PC-9 (cell line): Measurements from ENCODE around the gene SREK1. TPM values are rescaled to one million over a fixed set of nuclear protein-coding genes. Genes with fewer than 3 reads are reported as not detected.

Source experiments
- BruUV-seq: library from RNA; stranded (reverse); fragments of 400-500 nt; replicated peaks from 2 replicates; lab custom pipeline; 2021; lab: Mats Ljungman, UMichigan
- CTCF ChIA-PET: fragments of 300-600 bp; sonication (Branson Sonifier 250); formaldehyde crosslinking; loops from one replicate; lab custom pipeline; 2022; ENCODE audit warnings: antibody characterized with exemption; lab: Charles Lee
- POLR2A ChIA-PET: fragments of 300-600 bp; sonication (Branson Sonifier 250); formaldehyde crosslinking; loops from one replicate; lab custom pipeline; 2022; ENCODE audit warnings: antibody characterized with exemption; ENCODE audit not compliant: unreplicated experiment; lab: Charles Lee
- DNase-seq, 2 experiments: peaks; one replicate each; pipeline versions ENCODE4 v3.0.0 to v3.0.0-alpha.2; 2015 to 2022; ENCODE audit warnings: mixed read lengths in 1 of 2
- H2AFZ ChIP-seq: fragments of 200-600 bp; sonication (generic); 2 replicates; pipeline ENCODE4 v1.8.1; 2017; ENCODE audit warnings: antibody characterized with exemption
- H3F3A ChIP-seq: fragments of 200-600 bp; sonication (generic); 2 replicates; pipeline ENCODE4 v1.8.1; 2017; ENCODE audit warnings: antibody characterized with exemption, mild to moderate bottlenecking, low read depth; ENCODE audit not compliant: insufficient read depth
- H3K27ac ChIP-seq: fragments of 200-600 bp; sonication (generic); 2 replicates; pipeline ENCODE4 v1.6.1; 2016; ENCODE audit warnings: mixed run types
- H3K27me3 ChIP-seq: fragments of 200-600 bp; sonication (generic); 2 replicates; pipeline ENCODE4 v1.6.1; 2016; ENCODE audit warnings: low read depth, mixed run types; ENCODE audit not compliant: insufficient read depth
- H3K36me3 ChIP-seq: fragments of 200-600 bp; sonication (generic); 2 replicates; pipeline ENCODE4 v1.6.1; 2016; ENCODE audit warnings: low read depth, mixed run types
- H3K4me1 ChIP-seq: fragments of 200-600 bp; sonication (generic); replicated peaks from 2 replicates; pipeline ENCODE4 v1.6.1; 2016; ENCODE audit warnings: mixed run types; ENCODE audit not compliant: insufficient read depth
- H3K4me2 ChIP-seq: fragments of 200-600 bp; sonication (generic); 2 replicates; pipeline ENCODE4 v1.6.1; 2017; ENCODE audit warnings: mixed run types
- H3K4me3 ChIP-seq: fragments of 200-600 bp; sonication (generic); 2 replicates; pipeline ENCODE4 v1.6.1; 2016; ENCODE audit warnings: mixed run types
- H3K79me2 ChIP-seq: fragments of 200-600 bp; sonication (generic); 2 replicates; pipeline ENCODE4 v1.6.1; 2017; ENCODE audit warnings: low read depth, mixed run types
- H3K9me2 ChIP-seq: fragments of 200-600 bp; sonication (generic); 2 replicates; pipeline ENCODE4 v1.8.1; 2017; ENCODE audit warnings: mild to moderate bottlenecking; ENCODE audit not compliant: insufficient read depth
- H3K9me3 ChIP-seq: fragments of 200-600 bp; sonication (generic); 2 replicates; pipeline ENCODE4 v1.8.1; 2016; ENCODE audit warnings: low read depth; ENCODE audit not compliant: insufficient read depth
- H4K20me1 ChIP-seq: fragments of 200-600 bp; sonication (generic); 2 replicates; pipeline ENCODE4 v1.8.1; 2017; ENCODE audit not compliant: insufficient read depth
- CTCF ChIP-seq: fragments of 200-600 bp; sonication (generic); conservative IDR thresholded peaks from 2 replicates; pipeline ENCODE4 v1.6.1; 2017; ENCODE audit warnings: mixed run types, antibody characterized with exemption, mild to moderate bottlenecking, moderate library complexity
- EZH2 ChIP-seq: fragments of 200-600 bp; sonication (generic); IDR thresholded peaks from 2 replicates; pipeline ENCODE4 v1.8.0; 2017; ENCODE audit warnings: antibody characterized with exemption, low read depth
- intact Hi-C: fragments of 100-400 bp; cut with micrococcal nuclease; formaldehyde crosslinking; loops from one replicate; pipeline ENCODE4 v1.10.0; 2022; ENCODE audit not compliant: unreplicated experiment
- total RNA-seq: library from RNA; stranded (reverse); gene quantifications from 2 replicates; pipeline ENCODE4 v1.2.3, GENCODE V29; 2021

Gene SREK1
- total RNA-seq, 1 experiment from 2014 or later: 73.8 TPM

- Histone ChIP-seq H3K9me2 (0 out of 2 replicates have a peak, but pooled peaks cover 3% of the 10 kb centered on the region), H3K9me3 (no peaks in the 10 kb centered on the region), H3K4me2 (no peak overlapping the region), H3K27ac (no peak overlapping the region), H3K4me3 (no peak overlapping the region), H3K27me3 (peaks cover 8% of the 10 kb centered on the region; the same call in 1 of the 2 replicates), H3F3A (no peaks in the 10 kb centered on the region), H2AFZ (no peak overlapping the region), H3K4me1 (no peaks in the 10 kb centered on the region), H3K79me2 (no peaks in the 10 kb centered on the region), H3K36me3 (no peaks in the 10 kb centered on the region), H4K20me1 (no peaks in the 10 kb centered on the region)
- DNase-seq: no peak
- intact Hi-C loops: no loop called here
- TF ChIP-seq CTCF: no peak
- TF ChIP-seq EZH2: no peak
- ChIA-PET POLR2A (no interaction called here), CTCF (interaction anchor here (0.6 kb wide), 1 partner anchor 30 kb away, joined by 3 read pairs; no protein-coding TSS in a partner anchor)
- no TSS peak for BruUV-seq
These were observed 88.8 kb downstream of the SREK1 start for GRCh38 chr5:66232706-66233445.

Other genes with a start within 250 kb of the SREK1 start
- 112 and 143 TPM in 2 replicates for gene ERBIN, start 217.7 kb upstream of the SREK1 start, total RNA-seq